ENCODE results near the gene ST8SIA4.

ST8SIA4 gene

DNA sequence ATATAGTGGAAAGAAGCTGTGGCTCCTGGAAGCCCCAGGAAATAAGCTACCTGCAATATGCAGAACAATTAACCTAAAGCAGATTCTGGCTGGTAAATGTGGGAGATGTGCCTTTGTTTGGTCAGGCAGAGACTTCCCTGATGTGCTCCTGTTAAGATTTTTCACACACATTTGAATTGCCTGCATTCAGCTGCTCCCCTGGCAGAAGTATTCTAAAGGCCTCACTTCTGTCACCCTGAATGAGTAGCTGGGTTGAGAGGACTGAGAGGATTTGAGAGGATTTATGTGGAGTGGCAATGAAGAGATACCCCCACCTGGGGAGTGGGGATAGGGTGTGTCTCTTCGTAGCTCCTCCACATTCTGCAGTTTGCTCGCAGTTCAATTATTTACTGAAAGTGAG, 130.5 kb downstream of the ST8SIA4 start:
- Histone ChIP-seq H3K36me3 (ENCODE audit: control insufficient read depth, low read length) (no peaks in the 10 kb centered on the region), H4K20me1 (ENCODE audit: control insufficient read depth, insufficient read depth, low read depth, low read length) (no peaks in the 10 kb centered on the region), H3K4me1 (ENCODE audit: control insufficient read depth, low read length) (peaks cover 34% of the 10 kb centered on the region), H3K9me3 (ENCODE audit: control insufficient read depth, insufficient read depth, low read length) (no peaks in the 10 kb centered on the region), H3K4me3 (ENCODE audit: low read length) (no peak overlapping the region), H3K27me3 (ENCODE audit: control insufficient read depth, low read length) (no peaks in the 10 kb centered on the region), H3K4me2 (ENCODE audit: low read length) (no peak overlapping the region), H3K9me2 (replicated peaks; ENCODE audit: control insufficient read depth, low read length) (no peaks in the 10 kb centered on the region), H3K79me2 (ENCODE audit: control insufficient read depth, low read length) (no peaks in the 10 kb centered on the region), H3F3A (ENCODE audit: control insufficient read depth, insufficient read depth) (peaks cover 14% of the 10 kb centered on the region), H3K27ac (ENCODE audit: low read depth, low read length) (no peak overlapping the region)
- no peak for TF ChIP-seq EZH2phosphoT487 (IDR thresholded peaks at IDR 0.05; ENCODE audit: borderline replicate concordance, low read length)
- TF ChIP-seq, protein P1, sequence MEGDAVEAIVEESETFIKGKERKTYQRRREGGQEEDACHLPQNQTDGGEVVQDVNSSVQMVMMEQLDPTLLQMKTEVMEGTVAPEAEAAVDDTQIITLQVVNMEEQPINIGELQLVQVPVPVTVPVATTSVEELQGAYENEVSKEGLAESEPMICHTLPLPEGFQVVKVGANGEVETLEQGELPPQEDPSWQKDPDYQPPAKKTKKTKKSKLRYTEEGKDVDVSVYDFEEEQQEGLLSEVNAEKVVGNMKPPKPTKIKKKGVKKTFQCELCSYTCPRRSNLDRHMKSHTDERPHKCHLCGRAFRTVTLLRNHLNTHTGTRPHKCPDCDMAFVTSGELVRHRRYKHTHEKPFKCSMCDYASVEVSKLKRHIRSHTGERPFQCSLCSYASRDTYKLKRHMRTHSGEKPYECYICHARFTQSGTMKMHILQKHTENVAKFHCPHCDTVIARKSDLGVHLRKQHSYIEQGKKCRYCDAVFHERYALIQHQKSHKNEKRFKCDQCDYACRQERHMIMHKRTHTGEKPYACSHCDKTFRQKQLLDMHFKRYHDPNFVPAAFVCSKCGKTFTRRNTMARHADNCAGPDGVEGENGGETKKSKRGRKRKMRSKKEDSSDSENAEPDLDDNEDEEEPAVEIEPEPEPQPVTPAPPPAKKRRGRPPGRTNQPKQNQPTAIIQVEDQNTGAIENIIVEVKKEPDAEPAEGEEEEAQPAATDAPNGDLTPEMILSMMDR (IDR thresholded peaks at IDR 0.05; ENCODE audit: low read depth, low read length, poor library complexity, severe bottlenecking) = no peak

DNA sequence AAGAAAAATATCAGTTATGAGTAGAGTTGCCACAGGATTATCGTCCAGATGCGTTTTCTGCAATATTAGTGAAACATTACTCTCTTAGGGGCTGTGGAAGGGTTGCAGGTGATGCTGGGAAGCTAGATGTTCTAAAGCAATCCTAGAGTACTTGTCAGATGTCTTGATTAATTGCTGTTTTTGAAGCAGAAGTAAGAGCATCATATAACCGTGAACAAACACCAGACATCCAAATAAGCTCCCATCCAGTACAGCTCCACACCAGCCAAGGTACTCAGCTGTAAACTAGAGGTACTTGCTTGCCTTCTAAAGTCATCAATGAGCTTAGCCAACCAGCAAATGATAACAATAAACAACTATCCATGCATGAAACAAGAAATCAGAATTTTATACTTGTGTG, 131.1 kb downstream of the ST8SIA4 start:
- no peaks in the 10 kb centered on the region for H3K9me2 ChIP-seq (replicated peaks; ENCODE audit: control insufficient read depth, low read length)
- H3K36me3 ChIP-seq (ENCODE audit: control insufficient read depth, low read length) = no peaks in the 10 kb centered on the region
- H3F3A ChIP-seq (ENCODE audit: control insufficient read depth, insufficient read depth) = peaks cover 8% of the 10 kb centered on the region
- no peaks in the 10 kb centered on the region for H3K9me3 ChIP-seq (ENCODE audit: control insufficient read depth, insufficient read depth, low read length)
- H3K4me2 ChIP-seq (ENCODE audit: low read length) = no peak overlapping the region
- H3K27ac ChIP-seq (ENCODE audit: low read depth, low read length) = no peak overlapping the region
- no peak overlapping the region for H3K4me3 ChIP-seq (ENCODE audit: low read length)
- no peaks in the 10 kb centered on the region for H4K20me1 ChIP-seq (ENCODE audit: control insufficient read depth, insufficient read depth, low read depth, low read length)
- TF ChIP-seq, protein P1 (IDR thresholded peaks at IDR 0.05; ENCODE audit: low read depth, low read length, poor library complexity, severe bottlenecking) = no peak
- TF ChIP-seq EZH2phosphoT487 (IDR thresholded peaks at IDR 0.05; ENCODE audit: borderline replicate concordance, low read length) = no peak
- H3K4me1 ChIP-seq (ENCODE audit: control insufficient read depth, low read length) = peaks cover 28% of the 10 kb centered on the region
- no peaks in the 10 kb centered on the region for H3K27me3 ChIP-seq (ENCODE audit: control insufficient read depth, low read length)
- H3K79me2 ChIP-seq (ENCODE audit: control insufficient read depth, low read length) = no peaks in the 10 kb centered on the region

DNA sequence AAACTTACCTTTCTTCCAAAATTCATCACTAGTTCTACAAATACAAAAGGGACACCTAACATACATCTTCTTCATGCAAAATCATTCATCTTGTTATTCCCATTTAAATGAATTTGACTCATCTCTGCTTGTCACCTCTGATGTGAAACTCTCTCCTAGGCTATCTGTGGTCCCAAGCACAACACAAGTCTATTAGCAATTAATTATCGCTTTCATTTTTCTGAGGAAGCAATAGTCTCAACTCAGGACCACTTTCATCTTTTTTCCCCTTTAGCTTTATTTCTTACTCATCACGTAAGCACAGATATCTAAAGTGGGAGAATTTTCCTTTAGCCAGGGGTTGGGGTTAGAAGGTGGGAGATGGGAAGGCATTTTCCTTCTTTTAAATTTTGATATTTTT, 131.9 kb downstream of the ST8SIA4 start:
- Histone ChIP-seq H3F3A (ENCODE audit: control insufficient read depth, insufficient read depth) (peaks cover 6% of the 10 kb centered on the region), H3K9me3 (ENCODE audit: control insufficient read depth, insufficient read depth, low read length) (no peaks in the 10 kb centered on the region), H3K36me3 (ENCODE audit: control insufficient read depth, low read length) (no peaks in the 10 kb centered on the region), H3K4me3 (ENCODE audit: low read length) (no peak overlapping the region), H4K20me1 (ENCODE audit: control insufficient read depth, insufficient read depth, low read depth, low read length) (no peaks in the 10 kb centered on the region), H3K79me2 (ENCODE audit: control insufficient read depth, low read length) (no peaks in the 10 kb centered on the region), H3K27me3 (ENCODE audit: control insufficient read depth, low read length) (no peaks in the 10 kb centered on the region), H3K4me1 (ENCODE audit: control insufficient read depth, low read length) (peaks cover 20% of the 10 kb centered on the region), H3K4me2 (ENCODE audit: low read length) (no peak overlapping the region), H3K27ac (ENCODE audit: low read depth, low read length) (no peak overlapping the region), H3K9me2 (replicated peaks; ENCODE audit: control insufficient read depth, low read length) (no peaks in the 10 kb centered on the region)
- TF ChIP-seq EZH2phosphoT487 (IDR thresholded peaks at IDR 0.05; ENCODE audit: borderline replicate concordance, low read length) = no peak
- TF ChIP-seq, protein P1 (IDR thresholded peaks at IDR 0.05; ENCODE audit: low read depth, low read length, poor library complexity, severe bottlenecking) = no peak

DNA sequence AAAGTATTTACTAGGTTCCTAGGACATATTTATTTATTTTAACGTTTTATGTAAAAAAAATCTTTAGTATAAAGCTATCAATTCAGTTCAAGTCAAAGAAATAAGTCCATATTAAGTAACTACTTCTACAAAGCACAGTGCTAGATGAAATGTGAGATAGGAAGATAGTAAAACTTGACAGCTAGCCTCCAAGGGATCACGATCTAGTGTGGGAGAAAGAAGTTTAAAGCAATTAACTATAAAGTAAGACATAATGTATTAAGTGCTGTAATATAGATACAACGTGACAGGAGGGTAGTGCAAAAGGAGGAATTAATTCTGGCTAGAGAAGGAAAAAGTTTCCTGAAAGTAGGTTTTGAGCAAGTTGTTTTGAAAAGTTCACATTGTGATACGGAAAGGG, 134.9 kb downstream of the ST8SIA4 start:
- Histone ChIP-seq H3K36me3 (ENCODE audit: control insufficient read depth, low read length) (no peaks in the 10 kb centered on the region), H3K79me2 (ENCODE audit: control insufficient read depth, low read length) (no peaks in the 10 kb centered on the region), H3K9me3 (ENCODE audit: control insufficient read depth, insufficient read depth, low read length) (no peaks in the 10 kb centered on the region), H3K9me2 (replicated peaks; ENCODE audit: control insufficient read depth, low read length) (no peaks in the 10 kb centered on the region; the same call in 1 of the 2 replicates), H3K4me1 (ENCODE audit: control insufficient read depth, low read length) (peaks cover 6% of the 10 kb centered on the region), H3K4me3 (ENCODE audit: low read length) (no peak overlapping the region), H3K27ac (ENCODE audit: low read depth, low read length) (no peak overlapping the region), H4K20me1 (ENCODE audit: control insufficient read depth, insufficient read depth, low read depth, low read length) (no peaks in the 10 kb centered on the region), H3K4me2 (ENCODE audit: low read length) (no peak overlapping the region), H3K27me3 (ENCODE audit: control insufficient read depth, low read length) (no peaks in the 10 kb centered on the region), H3F3A (ENCODE audit: control insufficient read depth, insufficient read depth) (no peaks in the 10 kb centered on the region)
- no peak for TF ChIP-seq EZH2phosphoT487 (IDR thresholded peaks at IDR 0.05; ENCODE audit: borderline replicate concordance, low read length)
- TF ChIP-seq, protein P1 (IDR thresholded peaks at IDR 0.05; ENCODE audit: low read depth, low read length, poor library complexity, severe bottlenecking) = no peak

All from DOHH2 (cell line).